GM12891 (cell line): ENCODE data around the gene ACVR1.

Experiments
- PAX5 ChIP-seq: IDR thresholded peaks from 2 replicates; pipeline ENCODE4 v1.6.1; 2011; ENCODE audit warnings: low read length, moderate library complexity, mild to moderate bottlenecking; ENCODE audit not compliant: insufficient read depth, severe bottlenecking
- POLR2A ChIP-seq: IDR thresholded peaks from 2 replicates; pipeline ENCODE4 v1.6.1; 2011; ENCODE audit warnings: low read depth, low read length, control low read depth
- POLR2AphosphoS5 ChIP-seq: IDR thresholded peaks from 2 replicates; pipeline ENCODE4 v1.6.1; 2011; ENCODE audit warnings: low read depth, low read length, control low read depth
- POU2F2 ChIP-seq: IDR thresholded peaks from 2 replicates; pipeline ENCODE4 v1.6.1; 2011; ENCODE audit warnings: low read depth, mild to moderate bottlenecking, control low read depth, low read length, moderate library complexity
- SPI1 ChIP-seq: IDR thresholded peaks from 2 replicates; pipeline ENCODE4 v1.6.1; 2011; ENCODE audit warnings: low read depth, low read length, control low read depth
- TAF1 ChIP-seq: IDR thresholded peaks from 2 replicates; pipeline ENCODE4 v1.6.1; 2011; ENCODE audit warnings: low read depth, low read length, control low read depth

- TF ChIP-seq POLR2A = no peak
- TF ChIP-seq TAF1 = no peak
- no peak for TF ChIP-seq POLR2AphosphoS5
- no peak for TF ChIP-seq SPI1
- TF ChIP-seq POU2F2 = no peak
- no peak for TF ChIP-seq PAX5
Measured at GRCh38 chr2:157919181-157919580, 43.1 kb upstream of the ACVR1 start.
